H1 (cell line): Measurements from ENCODE around the gene LAMTOR4. TPM values are rescaled to one million over a fixed set of nuclear protein-coding genes. Genes with fewer than 3 reads are reported as not detected.

Experiments
- EGR1 ChIP-seq: IDR thresholded peaks from 2 replicates; pipeline ENCODE4 v1.6.1; 2011; ENCODE audit warnings: low read depth, low read length, borderline replicate concordance
- GTF2F1 ChIP-seq: IDR thresholded peaks from 2 replicates; pipeline ENCODE4 v1.6.1; 2012; ENCODE audit warnings: low read depth, low read length, improper control_type of control experiment, borderline replicate concordance
- polyA plus RNA-seq, 7 experiments: library from polyadenylated mRNA; depleted of rRNA in 3 of 7; stranded (reverse) in 5 of 7; unstranded in 2 of 7; fragments of >200 nt in 5 of 7; fragments of 200-250 nt in 2 of 7; gene quantifications; 1 replicate in 5 of 7; 2 replicates in 1 of 7; 4 replicates in 1 of 7; pipeline versions ENCODE4 v1.2.1 to v1.2.3, GENCODE V29; 2011 to 2013; ENCODE audit warnings: missing spikeins in 2 of 7, mixed read lengths in 2 of 7
- total RNA-seq: library from RNA; stranded (reverse); fragmentation: NEBNext Ultra II Directional; extraction: Animal tissue kit (Norgen Biotek cat#: 25700); gene quantifications from 2 replicates; pipeline ENCODE4 v1.2.1, GENCODE V29; 2021

LAMTOR4 gene
- total and polyA plus RNA-seq, 2 of the 8 experiments (the other 6 are each of a cell fraction or from before 2014, with no cell fraction given), result 153 to 622 TPM

- TF ChIP-seq EGR1, result no peak
- TF ChIP-seq GTF2F1, result no peak
Observed at GRCh38 chr7:100153708-100154535, 5.2 kb downstream of the LAMTOR4 start (continued).
